GM12875 (cell line): ENCODE results near the gene PPFIBP2.

ENCODE experiments used
- H3K4me3 ChIP-seq: one replicate; pipeline ENCODE4 v1.5.1; 2011; ENCODE audit warnings: low read depth, low read length, control low read depth
- TF ChIP-seq, protein P1 (sequence below): IDR thresholded peaks from 2 replicates; pipeline ENCODE4 v1.5.1; 2011; ENCODE audit warnings: low read depth, mild to moderate bottlenecking, control low read depth, inconsistent platforms, low read length, moderate library complexity, borderline replicate concordance; ENCODE audit not compliant: insufficient read depth

The PPFIBP2 gene

DNA sequence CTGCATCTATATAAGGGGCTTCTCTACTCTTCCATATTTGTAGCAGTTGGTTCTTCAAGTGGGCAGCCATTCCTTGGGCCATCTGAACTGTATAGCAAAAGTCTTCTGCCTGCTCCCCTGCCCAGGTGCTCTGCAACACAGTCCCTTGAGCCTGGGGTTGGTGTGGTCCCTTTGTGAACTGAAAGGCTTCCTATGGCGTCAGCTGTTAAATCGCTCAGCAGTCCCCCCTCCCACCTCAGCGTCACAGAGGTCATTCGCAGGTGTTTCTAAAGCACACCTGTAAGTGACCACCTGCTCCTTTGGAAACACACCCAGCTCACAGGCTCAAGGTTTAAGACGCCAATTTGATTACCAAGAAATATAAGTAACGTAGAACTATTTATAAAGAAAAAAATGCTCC lies 122.6 kb downstream of the PPFIBP2 start:
- no peak overlapping the region for H3K4me3 ChIP-seq
- TF ChIP-seq, protein P1, sequence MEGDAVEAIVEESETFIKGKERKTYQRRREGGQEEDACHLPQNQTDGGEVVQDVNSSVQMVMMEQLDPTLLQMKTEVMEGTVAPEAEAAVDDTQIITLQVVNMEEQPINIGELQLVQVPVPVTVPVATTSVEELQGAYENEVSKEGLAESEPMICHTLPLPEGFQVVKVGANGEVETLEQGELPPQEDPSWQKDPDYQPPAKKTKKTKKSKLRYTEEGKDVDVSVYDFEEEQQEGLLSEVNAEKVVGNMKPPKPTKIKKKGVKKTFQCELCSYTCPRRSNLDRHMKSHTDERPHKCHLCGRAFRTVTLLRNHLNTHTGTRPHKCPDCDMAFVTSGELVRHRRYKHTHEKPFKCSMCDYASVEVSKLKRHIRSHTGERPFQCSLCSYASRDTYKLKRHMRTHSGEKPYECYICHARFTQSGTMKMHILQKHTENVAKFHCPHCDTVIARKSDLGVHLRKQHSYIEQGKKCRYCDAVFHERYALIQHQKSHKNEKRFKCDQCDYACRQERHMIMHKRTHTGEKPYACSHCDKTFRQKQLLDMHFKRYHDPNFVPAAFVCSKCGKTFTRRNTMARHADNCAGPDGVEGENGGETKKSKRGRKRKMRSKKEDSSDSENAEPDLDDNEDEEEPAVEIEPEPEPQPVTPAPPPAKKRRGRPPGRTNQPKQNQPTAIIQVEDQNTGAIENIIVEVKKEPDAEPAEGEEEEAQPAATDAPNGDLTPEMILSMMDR, result no peak

DNA sequence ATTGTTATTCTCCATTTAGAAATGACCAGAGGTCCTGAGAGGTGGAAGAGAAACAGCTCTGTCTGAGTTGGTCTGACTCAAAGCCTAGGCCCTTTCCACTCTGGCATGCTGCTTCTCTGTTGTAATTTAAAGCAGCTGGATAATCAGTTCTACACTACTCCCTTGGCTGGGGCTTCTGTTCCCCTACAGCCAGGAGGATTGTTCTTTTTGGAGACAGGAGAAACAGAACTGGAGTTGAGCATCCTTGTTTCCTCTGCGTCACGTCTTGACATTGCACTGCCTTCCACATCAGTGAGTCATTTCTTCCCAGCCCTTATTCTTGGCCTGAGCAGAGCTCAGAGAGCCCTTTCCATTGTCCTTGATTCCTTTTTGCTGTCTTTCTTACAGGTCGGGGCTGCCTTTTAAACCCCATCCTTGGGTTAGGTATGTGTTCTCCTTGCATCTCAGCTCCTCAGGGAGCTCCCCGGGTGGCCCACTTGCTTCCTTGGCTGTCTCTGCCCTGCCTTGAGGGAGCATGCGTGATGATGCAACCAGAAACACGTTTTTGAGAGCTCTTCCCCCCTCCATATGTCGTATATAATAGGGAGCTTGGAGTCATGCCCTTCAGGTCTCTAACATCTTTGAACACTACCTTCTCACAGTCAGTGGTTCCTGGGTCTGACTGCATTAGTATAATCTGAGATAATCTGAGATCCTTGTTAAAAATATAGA lies 123.8 kb downstream of the PPFIBP2 start:
- no peak overlapping the region for H3K4me3 ChIP-seq
- TF ChIP-seq, protein P1, result no peak

DNA sequence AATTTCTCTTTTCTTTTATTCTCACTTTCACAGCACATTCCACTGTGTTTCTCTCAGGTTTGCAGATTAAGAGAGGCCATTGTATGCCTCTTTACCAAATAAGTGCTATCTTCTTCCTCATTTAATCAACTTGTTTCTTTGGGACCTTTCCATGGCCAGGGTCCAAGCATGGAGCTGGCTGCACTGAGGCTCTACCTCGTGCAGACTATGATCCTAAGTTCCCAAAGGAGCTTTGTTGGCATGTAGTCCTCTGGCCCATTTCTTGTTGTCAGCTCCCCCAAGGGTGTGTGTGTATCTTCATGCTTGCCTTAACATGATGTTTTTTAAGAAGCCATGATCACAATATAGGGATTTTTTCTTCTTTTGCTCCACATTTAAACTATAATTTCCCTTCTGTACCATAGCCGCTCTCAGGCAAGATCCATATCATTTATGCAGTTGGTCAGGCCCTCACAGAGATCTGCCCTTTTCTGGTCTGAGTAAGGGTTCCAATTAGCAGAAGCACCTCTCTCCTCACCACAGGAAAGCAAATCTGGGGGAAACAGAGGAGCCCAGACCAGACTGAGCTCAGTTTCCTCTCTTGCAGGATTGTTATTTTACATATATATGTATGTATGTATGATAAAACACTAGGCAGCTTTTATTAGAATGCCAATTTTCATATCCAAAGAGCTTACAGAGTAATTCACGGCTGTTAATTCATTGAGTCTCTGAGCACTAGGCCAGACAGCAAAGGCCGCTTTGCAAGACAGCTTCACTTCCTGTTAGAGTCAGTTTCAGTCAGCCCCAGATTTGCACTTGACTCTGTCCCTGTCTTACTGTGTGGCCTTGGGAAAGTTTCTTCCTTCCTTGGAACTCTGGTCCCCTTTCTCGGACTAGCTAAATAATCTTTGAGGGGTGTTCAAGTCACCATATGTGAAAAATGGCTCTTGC lies 125.2 kb downstream of the PPFIBP2 start:
- no peak overlapping the region for H3K4me3 ChIP-seq
- TF ChIP-seq, protein P1, result no peak

DNA sequence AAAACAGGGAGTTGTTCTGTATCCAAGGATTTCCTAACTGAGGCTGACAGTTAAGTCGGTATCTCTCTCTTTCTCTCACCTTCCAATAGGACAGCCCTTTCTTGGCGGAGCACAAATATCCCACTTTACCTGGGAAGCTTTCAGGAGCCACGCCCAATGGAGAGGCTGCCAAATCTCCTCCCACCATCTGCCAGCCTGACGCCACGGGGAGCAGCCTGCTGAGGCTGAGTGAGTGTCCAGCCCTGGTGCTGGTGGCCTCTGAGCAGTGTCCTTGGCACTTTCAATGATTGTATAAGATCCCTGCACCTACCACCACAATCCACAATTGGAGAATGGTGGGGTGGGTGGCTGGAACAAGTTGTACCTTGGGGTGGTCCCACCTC lies 125.8 kb downstream of the PPFIBP2 start:
- TF ChIP-seq, protein P1, result no peak
- no peak overlapping the region for H3K4me3 ChIP-seq

DNA sequence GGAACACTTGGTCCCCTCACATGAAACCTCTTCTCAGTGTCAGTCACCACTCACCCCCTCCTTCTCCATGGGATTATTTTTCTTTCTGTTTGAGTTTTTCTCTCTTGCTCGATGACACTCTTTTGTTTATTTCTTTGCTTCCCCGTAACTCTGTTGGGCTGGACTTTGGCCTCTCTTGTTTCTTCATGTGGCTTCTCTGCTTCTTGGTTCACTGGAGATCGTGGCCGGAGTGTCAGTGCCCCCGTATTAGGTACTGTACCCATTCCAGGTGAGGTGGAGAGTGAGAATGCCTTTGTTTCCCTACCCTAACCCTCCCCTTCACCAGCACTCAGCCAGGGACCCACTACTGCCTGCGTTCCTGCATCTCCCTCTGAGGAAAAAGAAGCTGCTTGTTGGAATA lies 127.0 kb downstream of the PPFIBP2 start:
- H3K4me3 ChIP-seq, result no peak overlapping the region
- TF ChIP-seq, protein P1, result no peak

DNA sequence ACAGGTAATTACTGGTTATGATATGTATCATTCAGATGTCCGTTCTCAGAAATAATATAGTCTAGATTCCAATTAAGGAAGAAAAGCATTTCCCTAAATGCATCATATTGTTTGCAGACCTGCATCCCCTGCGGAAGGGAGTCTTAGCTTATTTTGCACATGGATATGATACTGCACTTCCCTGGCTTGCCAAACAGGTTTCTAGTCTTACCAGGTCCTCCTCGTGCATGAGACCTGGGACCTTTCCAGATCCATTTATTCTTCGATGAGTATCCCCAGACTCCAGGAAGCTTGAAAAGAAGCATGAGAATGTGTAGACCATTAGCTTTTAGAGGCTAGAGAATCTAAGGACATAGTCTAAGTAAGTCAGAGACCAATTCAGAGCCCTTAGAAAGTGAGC lies 128.9 kb downstream of the PPFIBP2 start:
- TF ChIP-seq, protein P1, result no peak
- H3K4me3 ChIP-seq, result no peak overlapping the region
